Activated T-cell treated with anti-CD3 and anti-CD28 coated beads, Interleukin-2, amount 50 U/mL, for 24 hours (primary cell): ENCODE measurements around the gene VOPP1.

Experiments used
- DNase-seq: peaks from one replicate; pipeline ENCODE4 v3.0.0-alpha.2; 2020
- H3K27ac Mint-ChIP-seq: 2 replicates; pipeline ENCODE4 v1.8.0; 2020; ENCODE audit warnings: mild to moderate bottlenecking, mixed read lengths
- H3K27me3 Mint-ChIP-seq: 2 replicates; pipeline ENCODE4 v1.8.0; 2020; ENCODE audit warnings: mixed read lengths
- H3K36me3 Mint-ChIP-seq: 2 replicates; pipeline ENCODE4 v1.8.0; 2020; ENCODE audit warnings: low read depth, mixed read lengths
- H3K4me1 Mint-ChIP-seq: 2 replicates; pipeline ENCODE4 v1.8.0; 2020; ENCODE audit warnings: low read depth, mixed read lengths
- H3K4me3 Mint-ChIP-seq: 2 replicates; pipeline ENCODE4 v1.8.0; 2020; ENCODE audit warnings: mild to moderate bottlenecking, moderate library complexity, mixed read lengths
- H3K9me3 Mint-ChIP-seq: 2 replicates; pipeline ENCODE4 v1.8.0; 2020; ENCODE audit warnings: mixed read lengths

The VOPP1 gene

GRCh38 chr7:55438757-55439525, 133.4 kb downstream of the VOPP1 start:
- Mint-ChIP-seq H3K27ac (peak overlapping the region; percentile 4), H3K9me3 (no peaks in the 10 kb centered on the region), H3K27me3 (no peaks in the 10 kb centered on the region), H3K4me3 (no peak overlapping the region), H3K36me3 (no peaks in the 10 kb centered on the region), H3K4me1 (peaks cover 40% of the 10 kb centered on the region)
- no peak for DNase-seq

GRCh38 chr7:55438085-55438756, 134.1 kb downstream of the VOPP1 start:
- Mint-ChIP-seq H3K36me3 (peaks cover 2% of the 10 kb centered on the region), H3K4me3 (no peak overlapping the region), H3K27ac (no peak overlapping the region), H3K9me3 (no peaks in the 10 kb centered on the region), H3K4me1 (peaks cover 46% of the 10 kb centered on the region), H3K27me3 (no peaks in the 10 kb centered on the region)
- no peak for DNase-seq

- Mint-ChIP-seq H3K27ac (no peak overlapping the region), H3K4me3 (no peak overlapping the region), H3K36me3 (peaks cover 8% of the 10 kb centered on the region), H3K27me3 (no peaks in the 10 kb centered on the region), H3K9me3 (no peaks in the 10 kb centered on the region), H3K4me1 (peaks cover 54% of the 10 kb centered on the region)
- DNase-seq, result no peak
These were observed 134.9 kb downstream of the VOPP1 start for GRCh38 chr7:55437375-55437774.

- peaks cover 11% of the 10 kb centered on the region for H3K36me3 Mint-ChIP-seq
- H3K4me1 Mint-ChIP-seq, result peaks cover 56% of the 10 kb centered on the region
- no peak overlapping the region for H3K4me3 Mint-ChIP-seq
- no peaks in the 10 kb centered on the region for H3K9me3 Mint-ChIP-seq
- DNase-seq, result no peak
- no peaks in the 10 kb centered on the region for H3K27me3 Mint-ChIP-seq
- H3K27ac Mint-ChIP-seq, result no peak overlapping the region
These were observed 135.8 kb downstream of the VOPP1 start for GRCh38 chr7:55436457-55436856.

GRCh38 chr7:55435466-55435865, 136.8 kb downstream of the VOPP1 start:
- Mint-ChIP-seq H3K4me3 (no peak overlapping the region), H3K27ac (no peak overlapping the region), H3K9me3 (no peaks in the 10 kb centered on the region), H3K4me1 (peaks cover 56% of the 10 kb centered on the region), H3K36me3 (peaks cover 17% of the 10 kb centered on the region), H3K27me3 (no peaks in the 10 kb centered on the region)
- no peak for DNase-seq

GRCh38 chr7:55432939-55433784, 139.1 kb downstream of the VOPP1 start:
- no peak for DNase-seq
- H3K9me3 Mint-ChIP-seq, result no peaks in the 10 kb centered on the region
- H3K27ac Mint-ChIP-seq, result peak overlapping the region; percentile 66
- peaks cover 24% of the 10 kb centered on the region for H3K36me3 Mint-ChIP-seq
- H3K27me3 Mint-ChIP-seq, result no peaks in the 10 kb centered on the region
- no peak overlapping the region for H3K4me3 Mint-ChIP-seq
- peaks cover 35% of the 10 kb centered on the region for H3K4me1 Mint-ChIP-seq

- no peaks in the 10 kb centered on the region for H3K9me3 Mint-ChIP-seq
- H3K27ac Mint-ChIP-seq, result peak overlapping the region; percentile 4
- H3K36me3 Mint-ChIP-seq, result peaks cover 28% of the 10 kb centered on the region
- no peaks in the 10 kb centered on the region for H3K27me3 Mint-ChIP-seq
- H3K4me1 Mint-ChIP-seq, result peaks cover 37% of the 10 kb centered on the region
- DNase-seq, result no peak
- no peak overlapping the region for H3K4me3 Mint-ChIP-seq
These were observed 139.8 kb downstream of the VOPP1 start for GRCh38 chr7:55432506-55432905.

- no peak for DNase-seq
- no peaks in the 10 kb centered on the region for H3K9me3 Mint-ChIP-seq
- no peak overlapping the region for H3K4me3 Mint-ChIP-seq
- no peaks in the 10 kb centered on the region for H3K27me3 Mint-ChIP-seq
- H3K36me3 Mint-ChIP-seq, result peaks cover 32% of the 10 kb centered on the region
- H3K4me1 Mint-ChIP-seq, result peaks cover 40% of the 10 kb centered on the region
- no peak overlapping the region for H3K27ac Mint-ChIP-seq
These were observed 140.4 kb downstream of the VOPP1 start for GRCh38 chr7:55431898-55432297.

- no peak overlapping the region for H3K4me3 Mint-ChIP-seq
- no peaks in the 10 kb centered on the region for H3K27me3 Mint-ChIP-seq
- H3K27ac Mint-ChIP-seq, result no peak overlapping the region
- H3K36me3 Mint-ChIP-seq, result peaks cover 52% of the 10 kb centered on the region
- no peaks in the 10 kb centered on the region for H3K9me3 Mint-ChIP-seq
- H3K4me1 Mint-ChIP-seq, result peaks cover 35% of the 10 kb centered on the region
- no peak for DNase-seq
These were observed 142.3 kb downstream of the VOPP1 start for GRCh38 chr7:55429835-55430499.

- H3K4me1 Mint-ChIP-seq, result peaks cover 24% of the 10 kb centered on the region
- H3K4me3 Mint-ChIP-seq, result no peak overlapping the region
- no peak for DNase-seq
- peak overlapping the region; percentile 79 for H3K27ac Mint-ChIP-seq
- no peaks in the 10 kb centered on the region for H3K9me3 Mint-ChIP-seq
- no peaks in the 10 kb centered on the region for H3K27me3 Mint-ChIP-seq
- H3K36me3 Mint-ChIP-seq, result peaks cover 49% of the 10 kb centered on the region
These were observed 144.5 kb downstream of the VOPP1 start for GRCh38 chr7:55427800-55428199.

GRCh38 chr7:55427342-55427741, 145.0 kb downstream of the VOPP1 start:
- Mint-ChIP-seq H3K27ac (peak overlapping the region; percentile 79), H3K36me3 (peaks cover 46% of the 10 kb centered on the region), H3K4me1 (peaks cover 19% of the 10 kb centered on the region), H3K9me3 (no peaks in the 10 kb centered on the region), H3K27me3 (no peaks in the 10 kb centered on the region), H3K4me3 (no peak overlapping the region)
- no peak for DNase-seq

GRCh38 chr7:55426676-55427075, 145.6 kb downstream of the VOPP1 start:
- H3K9me3 Mint-ChIP-seq, result no peaks in the 10 kb centered on the region
- no peak for DNase-seq
- H3K27me3 Mint-ChIP-seq, result no peaks in the 10 kb centered on the region
- H3K27ac Mint-ChIP-seq, result no peak overlapping the region
- H3K4me3 Mint-ChIP-seq, result no peak overlapping the region
- H3K36me3 Mint-ChIP-seq, result peaks cover 45% of the 10 kb centered on the region
- H3K4me1 Mint-ChIP-seq, result peaks cover 18% of the 10 kb centered on the region

- Mint-ChIP-seq H3K27ac (no peak overlapping the region), H3K4me1 (peaks cover 18% of the 10 kb centered on the region), H3K4me3 (no peak overlapping the region), H3K27me3 (no peaks in the 10 kb centered on the region), H3K9me3 (no peaks in the 10 kb centered on the region), H3K36me3 (peaks cover 39% of the 10 kb centered on the region)
- no peak for DNase-seq
These were observed 147.1 kb downstream of the VOPP1 start for GRCh38 chr7:55425141-55425752.

GRCh38 chr7:55423891-55424290, 148.4 kb downstream of the VOPP1 start:
- no peak for DNase-seq
- H3K4me3 Mint-ChIP-seq, result no peak overlapping the region
- H3K27ac Mint-ChIP-seq, result no peak overlapping the region
- no peaks in the 10 kb centered on the region for H3K27me3 Mint-ChIP-seq
- peaks cover 18% of the 10 kb centered on the region for H3K4me1 Mint-ChIP-seq
- peaks cover 37% of the 10 kb centered on the region for H3K36me3 Mint-ChIP-seq
- H3K9me3 Mint-ChIP-seq, result no peaks in the 10 kb centered on the region
